ENCODE data around the gene R3HDM2. TPM values are rescaled to one million over a fixed set of nuclear protein-coding genes. Genes with fewer than 3 reads are reported as not detected.
A peak's percentile ranks its signal among the peaks of the same experiment; 100 is the strongest.
"Not testable (repeated sequence)": the region's sequence is repeated elsewhere in the genome, so short reads cannot be mapped to it uniquely, and the experiment has no call there.

The R3HDM2 gene
- total RNA-seq, 1 donor from 2014 or later: 20.3 TPM

DNA sequence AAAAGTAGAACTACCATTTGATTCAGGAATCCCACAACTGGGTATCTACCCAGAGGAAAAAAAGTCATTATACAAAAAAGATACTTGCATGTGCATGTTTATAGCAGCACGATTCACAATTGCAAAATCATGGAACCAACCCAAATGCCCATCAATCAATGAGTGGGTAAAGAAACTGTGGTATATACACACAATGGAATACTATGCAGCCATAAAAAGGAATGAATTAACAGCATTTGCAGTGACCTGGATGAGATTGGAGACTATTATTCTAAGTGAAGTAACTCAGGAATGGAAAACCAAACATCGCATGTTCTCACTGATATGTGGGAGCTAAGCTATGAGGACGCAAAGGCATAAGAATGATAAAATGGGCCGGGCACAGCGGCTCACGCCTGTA is 154.6 kb downstream of the R3HDM2 start:
- not testable (repeated sequence) for DNase-seq (ENCODE audit: low read depth)

GRCh38 chr12:57273516-57273915 is 157.3 kb downstream of the R3HDM2 start:
- no peak for DNase-seq (ENCODE audit: low read depth)

GRCh38 chr12:57272337-57273151 is 158.3 kb downstream of the R3HDM2 start:
- peak; percentile 94 for DNase-seq (ENCODE audit: low read depth)

DNA sequence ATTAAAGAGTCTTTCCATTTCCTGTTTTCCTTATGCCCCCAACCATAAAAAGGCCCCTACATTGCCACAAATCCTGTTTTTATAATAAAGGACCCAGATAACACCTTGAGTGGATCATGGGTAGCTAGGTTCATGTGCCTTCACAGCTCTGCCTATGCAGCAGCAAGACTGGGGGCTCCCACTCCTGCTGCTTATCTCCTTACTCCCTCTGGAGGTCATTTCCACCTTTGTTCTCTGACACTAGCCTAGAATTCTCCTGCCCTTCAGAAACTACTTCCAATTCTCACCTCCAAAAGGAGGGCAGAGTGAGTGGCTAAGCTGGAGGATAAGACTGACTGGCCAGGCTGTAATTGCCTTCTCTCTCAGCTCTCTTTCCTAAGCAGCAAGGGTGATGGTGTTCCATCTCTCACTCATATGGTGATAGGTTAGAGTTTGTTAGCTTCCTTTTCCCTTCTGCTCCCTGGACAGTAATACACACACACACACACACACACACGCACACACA is 159.8 kb downstream of the R3HDM2 start:
- peak; percentile 43 for DNase-seq (ENCODE audit: low read depth)

DNA sequence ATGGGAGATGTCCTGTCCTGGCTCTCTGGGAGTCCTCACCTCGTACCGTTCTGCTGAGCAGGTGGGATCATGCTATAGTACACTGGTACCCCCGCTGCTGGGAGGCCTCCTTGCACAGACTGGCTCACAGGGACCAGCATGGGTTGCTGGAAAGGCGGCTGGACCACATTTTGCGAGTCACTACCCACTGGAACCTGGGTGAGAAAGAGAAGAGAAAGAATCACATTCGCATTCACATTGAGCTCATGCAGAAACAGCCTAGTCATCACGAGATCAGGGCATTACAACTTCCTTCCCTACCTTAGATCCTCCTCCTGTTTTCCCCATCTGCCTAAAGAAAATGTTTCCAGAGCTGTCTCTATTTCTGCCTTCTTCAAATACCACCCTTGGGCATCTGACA is 162.6 kb downstream of the R3HDM2 start:
- DNase-seq (ENCODE audit: low read depth): peak; percentile 41

- no peak for DNase-seq (ENCODE audit: low read depth)
These were observed 164.2 kb downstream of the R3HDM2 start for GRCh38 chr12:57266681-57267080.

GRCh38 chr12:57263096-57263495 is 167.7 kb downstream of the R3HDM2 start:
- DNase-seq (ENCODE audit: low read depth): no peak

GRCh38 chr12:57262126-57262822 is 168.6 kb downstream of the R3HDM2 start:
- DNase-seq (ENCODE audit: low read depth): peak; percentile 75

DNA sequence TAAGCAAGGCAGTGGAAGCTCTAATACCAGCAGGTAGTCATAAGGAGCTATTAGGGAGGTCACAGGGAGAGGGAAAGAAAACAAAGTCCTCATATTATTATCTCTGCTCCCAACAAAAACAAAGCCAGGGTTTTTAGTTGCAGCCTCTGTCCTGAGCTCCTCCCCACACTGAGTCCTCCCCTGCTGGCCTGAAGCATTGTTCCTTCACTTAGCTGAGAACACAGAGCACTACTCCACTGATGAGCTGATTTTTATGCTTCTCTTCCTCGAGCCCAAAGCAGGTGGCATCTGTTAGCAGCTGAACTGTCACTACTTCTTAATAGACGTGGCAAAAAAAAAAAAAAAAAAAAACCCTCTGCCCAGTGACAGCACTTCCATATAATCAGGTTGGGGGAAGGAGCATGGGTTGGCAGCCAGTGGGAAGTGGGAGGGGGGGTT is 169.4 kb downstream of the R3HDM2 start:
- DNase-seq (ENCODE audit: low read depth): peak; percentile 80

GRCh38 chr12:57260366-57260765 is 170.5 kb downstream of the R3HDM2 start:
- no peak for DNase-seq (ENCODE audit: low read depth)

DNA sequence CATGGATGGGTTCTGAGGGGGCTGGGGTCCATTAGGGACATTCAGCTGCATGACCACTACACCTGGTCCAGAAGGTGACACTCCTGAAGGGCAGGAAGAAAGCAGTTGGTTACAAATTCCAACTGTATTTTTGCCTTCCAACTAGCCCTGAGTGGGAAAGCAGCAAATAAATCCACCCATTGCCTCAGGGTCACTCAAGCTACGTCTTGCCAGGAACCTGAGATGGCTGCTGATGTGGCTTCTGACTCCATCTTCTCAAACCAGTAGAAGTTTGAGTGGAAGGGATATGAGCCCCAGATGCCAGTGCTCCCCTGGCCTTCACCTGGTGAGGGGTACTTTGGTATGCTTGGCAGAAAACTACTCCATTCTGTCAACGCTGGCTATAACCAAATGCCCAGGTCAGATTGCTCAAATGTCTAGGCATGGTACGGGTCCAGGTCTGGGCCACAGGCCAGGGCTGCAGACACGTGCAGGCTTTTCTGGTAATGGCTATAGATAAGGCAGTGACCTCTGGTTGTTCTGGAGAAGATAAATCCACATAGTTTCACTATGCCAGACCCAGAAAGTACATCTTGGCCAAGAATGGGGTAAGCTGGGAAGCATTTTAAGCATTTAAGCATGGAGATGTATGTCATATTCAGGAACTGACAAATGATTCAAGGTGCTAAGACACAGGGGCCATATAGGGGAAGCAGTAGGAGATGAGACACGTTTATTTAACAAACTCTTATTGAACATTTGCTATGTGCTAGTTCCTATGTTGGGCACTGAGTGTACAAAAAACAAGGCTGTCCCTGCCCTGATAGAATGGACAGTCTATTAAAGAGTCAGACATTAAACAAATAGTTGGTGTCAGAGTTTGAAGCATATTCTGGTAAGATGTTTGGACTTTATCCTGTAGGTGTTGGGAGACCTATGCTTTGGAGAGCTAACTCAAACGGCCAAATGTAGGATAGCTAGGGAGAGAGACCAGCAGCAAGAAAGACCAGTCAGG is 171.6 kb downstream of the R3HDM2 start:
- DNase-seq (ENCODE audit: low read depth): no peak

DNA sequence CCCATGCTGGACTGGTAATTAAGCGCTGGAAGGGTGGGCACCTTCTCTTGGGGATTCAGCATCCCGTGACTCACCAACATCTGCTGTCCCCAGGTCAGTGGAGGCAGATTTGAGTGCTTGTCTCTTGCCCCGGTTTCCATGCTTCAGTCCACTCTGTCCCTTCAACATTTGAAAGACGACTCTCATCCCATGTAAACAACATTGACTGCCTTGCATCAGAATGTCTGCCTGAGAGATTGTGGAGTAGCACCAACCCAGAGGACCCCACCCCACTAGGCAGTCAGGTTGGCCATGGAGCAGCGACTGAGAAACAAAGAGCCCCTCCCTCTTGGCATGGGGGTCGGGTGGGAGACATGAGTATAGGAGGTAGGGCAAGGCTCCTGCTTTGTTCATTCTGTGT is 174.9 kb downstream of the R3HDM2 start:
- DNase-seq (ENCODE audit: low read depth): no peak

DNA sequence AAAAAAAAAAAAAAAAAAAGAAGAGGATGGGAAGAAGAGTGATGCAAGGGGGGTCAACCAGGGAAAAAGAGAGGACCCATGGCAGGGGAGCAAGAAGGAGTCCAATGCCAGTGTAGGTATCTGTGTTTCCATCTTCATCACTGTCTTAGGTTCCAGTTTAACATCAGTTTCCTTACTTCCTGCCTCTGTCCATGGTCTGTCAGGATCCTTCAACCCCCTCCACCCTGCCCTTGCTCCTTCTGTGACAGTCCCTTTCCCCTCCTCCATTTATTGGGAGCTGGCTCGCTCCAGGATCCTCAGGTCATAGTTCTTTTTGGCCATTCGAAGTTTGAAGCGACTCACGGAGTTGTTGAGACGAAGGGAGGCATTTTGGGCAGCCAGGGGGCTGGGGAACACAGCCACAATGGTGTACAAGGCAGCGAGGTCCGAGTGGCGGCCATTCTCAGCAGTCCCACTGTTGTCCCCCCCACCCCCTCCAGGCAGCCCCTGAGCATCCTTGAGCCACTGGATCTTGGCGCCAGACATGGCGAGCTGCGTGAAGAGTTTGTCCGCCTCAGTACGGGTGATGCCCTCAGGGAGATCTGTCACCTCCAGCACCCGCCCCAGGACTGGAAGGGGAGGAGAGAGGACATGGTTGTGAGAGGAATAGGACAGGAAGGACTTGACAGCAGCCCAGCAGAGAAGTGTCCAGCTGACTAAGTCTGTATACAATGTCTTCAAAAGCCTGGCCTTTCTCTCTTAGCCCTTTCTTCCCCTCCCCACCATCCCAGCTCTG is 176.2 kb downstream of the R3HDM2 start:
- DNase-seq (ENCODE audit: low read depth): no peak

DNA sequence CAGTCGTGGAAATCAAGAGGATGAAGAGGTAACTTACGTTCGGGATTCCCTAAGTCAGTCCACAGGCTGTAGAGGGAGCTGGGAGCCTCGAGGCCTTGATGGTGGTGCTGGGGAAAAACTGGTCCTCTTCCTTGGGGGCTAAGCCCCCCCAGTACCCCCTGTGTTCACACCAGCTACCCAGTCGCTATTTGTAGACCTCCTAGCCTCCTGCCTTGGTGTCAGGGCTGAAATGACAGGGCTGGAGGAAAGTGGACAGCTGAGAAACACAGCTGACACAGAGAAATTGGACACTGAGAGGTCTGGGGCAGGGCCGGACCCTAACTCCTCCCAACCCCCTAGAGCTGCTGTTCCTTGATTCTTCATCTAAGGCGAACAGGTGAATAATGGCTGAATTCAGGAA is 179.9 kb downstream of the R3HDM2 start, which contains the start of gene STAC3:
TSS of gene STAC3 (minus strand) at position 232 of the 400 bp plus-strand sequence. CDS start 1,551 bp downstream, outside the sequence.
- peak; percentile 95 for DNase-seq (ENCODE audit: low read depth)

DNA sequence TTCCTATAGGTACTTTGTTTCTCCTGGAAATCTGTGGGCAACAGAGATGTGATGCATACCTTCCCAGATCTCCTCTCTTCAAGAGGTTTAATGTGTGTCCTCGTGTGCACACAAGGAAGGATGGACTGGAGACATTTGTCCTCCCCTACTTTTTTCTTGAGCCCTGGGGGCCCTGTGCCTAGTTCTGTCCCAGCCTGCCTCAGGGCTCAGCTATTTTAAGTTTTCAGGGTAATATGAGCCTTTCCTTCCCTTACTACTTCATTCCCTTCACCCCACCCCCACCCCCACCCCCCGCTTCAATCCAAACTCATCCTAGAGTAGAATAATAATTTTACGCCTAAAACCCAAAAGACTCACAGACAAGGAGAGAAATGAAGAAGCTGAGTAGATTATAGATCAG is 180.3 kb downstream of the R3HDM2 start:
- DNase-seq (ENCODE audit: low read depth): peak; percentile 77

DNA sequence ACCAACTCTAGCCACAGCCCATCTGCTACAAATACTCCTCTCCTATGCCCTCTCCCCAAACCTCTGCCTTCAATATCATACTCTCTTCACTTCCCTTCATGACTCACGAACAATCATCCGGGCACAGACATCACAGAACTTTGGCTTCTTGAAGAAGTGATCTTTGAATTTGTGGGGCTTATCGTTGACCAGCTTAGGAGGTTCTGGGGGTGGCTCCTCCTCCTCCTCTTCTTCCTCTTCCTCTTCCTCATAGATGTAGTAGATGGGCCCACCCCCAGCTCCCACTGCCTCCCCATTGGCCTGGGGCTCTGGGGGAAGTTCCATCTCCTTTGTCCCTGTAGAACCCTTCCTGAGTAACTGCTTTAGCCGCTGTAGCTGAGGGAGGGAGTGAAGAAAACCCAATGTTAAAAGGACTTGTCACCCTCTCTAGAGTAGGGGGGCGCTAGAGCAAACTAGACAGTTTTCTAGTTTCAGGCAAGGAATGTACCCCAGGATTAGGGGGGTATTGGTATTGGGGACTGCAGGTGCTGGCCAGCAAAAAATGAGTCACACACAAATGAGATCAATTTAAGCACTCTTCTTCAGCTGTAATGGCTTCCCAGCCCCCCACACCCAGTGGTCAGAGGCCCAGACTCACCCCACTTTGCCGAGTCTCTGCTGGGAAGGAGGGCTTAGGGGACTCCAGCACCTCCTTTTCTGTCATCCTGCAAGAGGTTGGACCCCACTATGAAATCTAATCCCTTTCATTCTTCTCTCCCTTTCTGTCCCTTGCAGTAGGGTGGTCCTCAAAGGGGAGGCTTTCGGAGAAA is 181.7 kb downstream of the R3HDM2 start:
- peak; percentile 24 for DNase-seq (ENCODE audit: low read depth)

DNA sequence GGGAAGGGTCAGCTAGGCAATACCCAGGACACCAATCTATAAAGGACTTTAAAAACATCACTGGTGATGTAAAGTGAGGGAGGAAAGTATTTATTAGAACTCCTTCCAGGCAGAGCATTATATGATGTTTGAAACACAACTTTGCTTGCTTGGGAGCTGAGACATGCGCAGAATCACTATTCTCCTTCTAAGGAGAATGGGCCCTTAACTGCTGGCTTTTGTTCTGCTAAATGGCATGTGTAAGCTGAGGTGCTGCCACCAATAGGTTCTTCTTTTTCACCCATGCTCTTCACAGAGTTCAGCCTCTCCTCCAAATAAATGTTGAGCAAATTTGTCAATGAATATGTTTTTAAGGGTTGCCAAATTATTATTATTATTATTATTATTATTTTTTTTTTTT is 183.8 kb downstream of the R3HDM2 start:
- DNase-seq (ENCODE audit: low read depth): no peak

DNA sequence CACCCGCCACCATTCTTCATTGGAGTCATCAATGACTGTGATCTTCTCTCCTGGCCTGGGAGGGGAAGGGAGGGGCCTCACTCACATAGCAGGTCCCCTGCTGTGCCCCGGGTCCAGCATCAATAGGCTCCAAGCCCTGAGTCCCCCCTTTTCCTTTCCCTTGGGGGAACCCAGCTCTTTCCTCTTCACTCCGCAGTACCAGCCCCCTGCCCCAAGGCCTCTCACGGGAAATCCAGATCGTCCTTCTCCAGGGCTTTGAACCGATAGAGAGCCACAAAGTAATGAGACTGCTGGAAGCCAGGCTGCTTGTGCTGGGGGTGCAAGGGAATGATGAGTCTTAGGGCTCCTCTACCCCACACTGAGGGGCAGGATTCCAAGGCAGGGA is 186.5 kb downstream of the R3HDM2 start:
- DNase-seq (ENCODE audit: low read depth): no peak
